K562 (cell line): ENCODE data around the gene CDH3. TPM values are rescaled to one million over a fixed set of nuclear protein-coding genes. Genes with fewer than 3 reads are reported as not detected.

Experiments
- ILK ChIP-seq: fragments of 450-650 bp; IDR thresholded peaks from 2 replicates; pipeline ENCODE4 v1.6.1; 2016; ENCODE audit warnings: missing genetic modification characterization, low read depth, mild to moderate bottlenecking, missing compliant biosample characterization, moderate library complexity, borderline replicate concordance
- SMARCC2 ChIP-seq: fragments of 450-650 bp; IDR thresholded peaks from 2 replicates; pipeline ENCODE4 v1.6.1; 2017; ENCODE audit warnings: antibody characterized with exemption, moderate library complexity, mild to moderate bottlenecking, low read depth
- SNRNP70 ChIP-seq: fragments of 200-400 bp; formaldehyde crosslinking; optimal IDR thresholded peaks from 2 replicates; pipeline ENCODE3; 2017; ENCODE audit warnings: low read depth, low read length
- polyA plus RNA-seq, 8 experiments: library from polyadenylated mRNA; depleted of rRNA in 4 of 8; stranded (reverse) in 5 of 8; unstranded in 3 of 8; fragments of >200 nt; fragmentation: Nextera tagmentation in 2 of 8; fragmentation: Illumina TruSeq in 1 of 8; extraction: Ambion mirVana in 2 of 8; extraction: Trizol in 1 of 8; gene quantifications; 2 replicates each; pipeline versions ENCODE4 v1.2.1 to v1.2.3, GENCODE V29; 2011 to 2014; ENCODE audit warnings: inconsistent platforms in 1 of 8, missing spikeins in 1 of 8
- total RNA-seq, 7 experiments: library from RNA; depleted of rRNA in 6 of 7; stranded (reverse); fragments of >200 nt in 6 of 7; fragmentation: Illumina TruSeq in 2 of 7; extraction: Trizol in 2 of 7; gene quantifications; 2 replicates each; pipeline versions ENCODE4 v1.2.1 to v1.2.3, GENCODE V29; 2011 to 2021; ENCODE audit warnings: low replicate concordance in 1 of 7
- TF ChIP-seq, protein P1 (sequence below): fragments of 250-450 bp; sonication (Bioruptor Pico); IDR thresholded peaks from 2 replicates; pipeline ENCODE4 v1.4.0; 2020; ENCODE audit warnings: mild to moderate bottlenecking, moderate library complexity, borderline replicate concordance
- TF ChIP-seq, protein P2 (sequence below), 2 experiments: IDR thresholded peaks in 1 of 2; conservative IDR thresholded peaks in 1 of 2; 2 replicates each; pipeline ENCODE4 v1.6.1; 2016; ENCODE audit warnings: low read depth in 2 of 2, mild to moderate bottlenecking in 1 of 2, missing compliant biosample characterization in 1 of 2, missing genetic modification characterization in 1 of 2, moderate library complexity in 1 of 2

CDH3 gene
- total and polyA plus RNA-seq, 9 of the 15 experiments (the other 6 are each of a cell fraction or from before 2014, with no cell fraction given) = 0.06 to 0.09 TPM; not detected in 7

GRCh38 chr16:68599586-68599985 lies 45.5 kb upstream of the CDH3 start (continued):
- TF ChIP-seq, protein P1, sequence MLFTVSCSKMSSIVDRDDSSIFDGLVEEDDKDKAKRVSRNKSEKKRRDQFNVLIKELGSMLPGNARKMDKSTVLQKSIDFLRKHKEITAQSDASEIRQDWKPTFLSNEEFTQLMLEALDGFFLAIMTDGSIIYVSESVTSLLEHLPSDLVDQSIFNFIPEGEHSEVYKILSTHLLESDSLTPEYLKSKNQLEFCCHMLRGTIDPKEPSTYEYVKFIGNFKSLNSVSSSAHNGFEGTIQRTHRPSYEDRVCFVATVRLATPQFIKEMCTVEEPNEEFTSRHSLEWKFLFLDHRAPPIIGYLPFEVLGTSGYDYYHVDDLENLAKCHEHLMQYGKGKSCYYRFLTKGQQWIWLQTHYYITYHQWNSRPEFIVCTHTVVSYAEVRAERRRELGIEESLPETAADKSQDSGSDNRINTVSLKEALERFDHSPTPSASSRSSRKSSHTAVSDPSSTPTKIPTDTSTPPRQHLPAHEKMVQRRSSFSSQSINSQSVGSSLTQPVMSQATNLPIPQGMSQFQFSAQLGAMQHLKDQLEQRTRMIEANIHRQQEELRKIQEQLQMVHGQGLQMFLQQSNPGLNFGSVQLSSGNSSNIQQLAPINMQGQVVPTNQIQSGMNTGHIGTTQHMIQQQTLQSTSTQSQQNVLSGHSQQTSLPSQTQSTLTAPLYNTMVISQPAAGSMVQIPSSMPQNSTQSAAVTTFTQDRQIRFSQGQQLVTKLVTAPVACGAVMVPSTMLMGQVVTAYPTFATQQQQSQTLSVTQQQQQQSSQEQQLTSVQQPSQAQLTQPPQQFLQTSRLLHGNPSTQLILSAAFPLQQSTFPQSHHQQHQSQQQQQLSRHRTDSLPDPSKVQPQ = no peak
- TF ChIP-seq, protein P2, sequence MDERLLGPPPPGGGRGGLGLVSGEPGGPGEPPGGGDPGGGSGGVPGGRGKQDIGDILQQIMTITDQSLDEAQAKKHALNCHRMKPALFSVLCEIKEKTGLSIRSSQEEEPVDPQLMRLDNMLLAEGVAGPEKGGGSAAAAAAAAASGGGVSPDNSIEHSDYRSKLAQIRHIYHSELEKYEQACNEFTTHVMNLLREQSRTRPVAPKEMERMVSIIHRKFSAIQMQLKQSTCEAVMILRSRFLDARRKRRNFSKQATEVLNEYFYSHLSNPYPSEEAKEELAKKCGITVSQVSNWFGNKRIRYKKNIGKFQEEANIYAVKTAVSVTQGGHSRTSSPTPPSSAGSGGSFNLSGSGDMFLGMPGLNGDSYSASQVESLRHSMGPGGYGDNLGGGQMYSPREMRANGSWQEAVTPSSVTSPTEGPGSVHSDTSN (CRISPR knock-in tag; IDR thresholded peaks at IDR 0.05; ENCODE audit: low read depth) = no peak
- TF ChIP-seq, protein P2 (tag; conservative IDR thresholded peaks at IDR 0.05; ENCODE audit: low read depth) = no peak
- TF ChIP-seq SMARCC2 = no peak
- TF ChIP-seq SNRNP70 = no peak
- TF ChIP-seq ILK (tag) = no peak
